HepG2 (cell line): Measurements from ENCODE around the gene UBE4A. TPM values are rescaled to one million over a fixed set of nuclear protein-coding genes. Genes with fewer than 3 reads are reported as not detected.

Experiments
- FOXA3 ChIP-seq: IDR thresholded peaks from 2 replicates; pipeline ENCODE4 v1.6.1; 2016; ENCODE audit warnings: missing genetic modification reagents, missing compliant biosample characterization
- HOXA9 ChIP-seq: sonication (generic); formaldehyde crosslinking; IDR thresholded peaks from 2 replicates; pipeline ENCODE4 v1.8.1; 2022; ENCODE audit warnings: missing genetic modification reagents, mild to moderate bottlenecking, moderate library complexity, borderline replicate concordance
- KDM4B ChIP-seq: sonication (generic); formaldehyde crosslinking; IDR thresholded peaks from 2 replicates; pipeline ENCODE4 v1.4.0; 2020; ENCODE audit warnings: missing genetic modification reagents
- ZFP36L2 ChIP-seq: sonication (generic); formaldehyde crosslinking; IDR thresholded peaks from 2 replicates; pipeline ENCODE4 v1.4.0; 2020; ENCODE audit warnings: missing genetic modification reagents
- ZFX ChIP-seq: sonication (generic); formaldehyde crosslinking; IDR thresholded peaks from 2 replicates; pipeline ENCODE4 v1.4.0; 2020; ENCODE audit warnings: mild to moderate bottlenecking, low read depth, missing genetic modification reagents, moderate library complexity
- ZNF17 ChIP-seq: sonication (generic); formaldehyde crosslinking; IDR thresholded peaks from 2 replicates; pipeline ENCODE4 v1.5.0; 2020; ENCODE audit warnings: mild to moderate bottlenecking, missing genetic modification reagents
- ZNF350 ChIP-seq: sonication (generic); formaldehyde crosslinking; IDR thresholded peaks from 2 replicates; pipeline ENCODE4 v1.4.0; 2020; ENCODE audit warnings: mild to moderate bottlenecking, low read depth, missing genetic modification reagents, borderline replicate concordance
- polyA plus RNA-seq, 8 experiments: library from polyadenylated mRNA; depleted of rRNA in 3 of 8; stranded (reverse) in 7 of 8; unstranded in 1 of 8; fragments of >200 nt; fragmentation: Illumina TruSeq in 4 of 8; extraction: Trizol in 4 of 8; gene quantifications; 2 replicates each; pipeline versions ENCODE4 v1.2.1 to v1.2.3, GENCODE V29; 2011 to 2016; ENCODE audit warnings: low read depth in 4 of 8, missing spikeins in 1 of 8, mixed read lengths in 1 of 8; ENCODE audit not compliant: insufficient read depth in 1 of 8
- total RNA-seq, 5 experiments: library from RNA; depleted of rRNA; stranded (reverse); fragments of >200 nt; fragmentation: Illumina TruSeq; extraction: Trizol; gene quantifications; 2 replicates each; pipeline ENCODE4 v1.2.3, GENCODE V29; 2016; ENCODE audit warnings: low read depth in 1 of 5
- TF ChIP-seq, protein P1 (sequence below): sonication (generic); formaldehyde crosslinking; IDR thresholded peaks from 2 replicates; pipeline ENCODE4 v1.4.0; 2020; ENCODE audit warnings: missing genetic modification reagents
- TF ChIP-seq, protein P2 (sequence below): sonication (generic); formaldehyde crosslinking; IDR thresholded peaks from 2 replicates; pipeline ENCODE4 v1.8.0; 2022; ENCODE audit warnings: missing genetic modification reagents, mild to moderate bottlenecking, borderline replicate concordance
- TF ChIP-seq, protein P3 (sequence below): sonication (generic); formaldehyde crosslinking; IDR thresholded peaks from 2 replicates; pipeline ENCODE4 v1.9.0; 2021; ENCODE audit warnings: missing genetic modification reagents, borderline replicate concordance
- TF ChIP-seq, protein P4 (sequence below): sonication (generic); formaldehyde crosslinking; IDR thresholded peaks from 2 replicates; pipeline ENCODE4 v1.5.1; 2020; ENCODE audit warnings: missing genetic modification reagents, mild to moderate bottlenecking, borderline replicate concordance

UBE4A gene
- total and polyA plus RNA-seq, 2 of the 13 experiments (the other 11 are each of a cell fraction or from before 2014, with no cell fraction given), result 15.1 to 32.7 TPM

DNA sequence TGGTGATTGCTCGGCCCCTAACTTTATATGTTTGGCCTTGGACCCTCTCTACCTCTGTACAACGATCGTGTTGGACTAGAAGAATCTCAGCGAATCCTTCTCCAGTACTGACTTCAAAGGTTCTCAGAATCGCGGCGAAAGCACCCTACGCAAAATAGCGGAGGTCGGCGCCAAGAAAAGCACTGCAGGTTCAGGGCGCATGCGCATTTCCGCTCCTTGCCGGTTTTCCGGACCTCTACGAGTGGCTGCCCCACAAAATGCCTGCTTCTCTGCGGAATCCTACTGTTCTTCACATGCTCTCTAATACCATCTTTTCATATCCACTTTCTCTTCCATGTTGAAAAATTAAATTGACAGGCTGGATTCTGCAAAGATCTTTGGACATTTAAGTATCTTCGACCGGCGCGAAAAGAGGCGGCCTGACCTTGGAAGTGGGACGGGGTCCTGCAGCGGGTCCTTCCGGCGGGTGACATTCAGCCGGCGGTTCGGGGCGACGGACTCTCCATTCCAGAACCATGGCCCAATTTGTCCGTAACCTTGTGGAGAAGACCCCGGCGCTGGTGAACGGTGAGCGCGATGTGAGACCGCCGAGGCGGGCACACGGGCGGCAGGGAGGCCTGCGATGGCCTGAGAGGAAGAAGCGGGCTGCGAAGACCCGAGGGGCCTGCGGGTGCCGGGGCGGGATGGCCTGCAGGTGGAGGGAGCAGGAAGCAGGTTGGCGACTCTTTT lies 41.9 kb downstream of the UBE4A start, which contains the start of gene ATP5MG (continued):
- TF ChIP-seq, protein P1, sequence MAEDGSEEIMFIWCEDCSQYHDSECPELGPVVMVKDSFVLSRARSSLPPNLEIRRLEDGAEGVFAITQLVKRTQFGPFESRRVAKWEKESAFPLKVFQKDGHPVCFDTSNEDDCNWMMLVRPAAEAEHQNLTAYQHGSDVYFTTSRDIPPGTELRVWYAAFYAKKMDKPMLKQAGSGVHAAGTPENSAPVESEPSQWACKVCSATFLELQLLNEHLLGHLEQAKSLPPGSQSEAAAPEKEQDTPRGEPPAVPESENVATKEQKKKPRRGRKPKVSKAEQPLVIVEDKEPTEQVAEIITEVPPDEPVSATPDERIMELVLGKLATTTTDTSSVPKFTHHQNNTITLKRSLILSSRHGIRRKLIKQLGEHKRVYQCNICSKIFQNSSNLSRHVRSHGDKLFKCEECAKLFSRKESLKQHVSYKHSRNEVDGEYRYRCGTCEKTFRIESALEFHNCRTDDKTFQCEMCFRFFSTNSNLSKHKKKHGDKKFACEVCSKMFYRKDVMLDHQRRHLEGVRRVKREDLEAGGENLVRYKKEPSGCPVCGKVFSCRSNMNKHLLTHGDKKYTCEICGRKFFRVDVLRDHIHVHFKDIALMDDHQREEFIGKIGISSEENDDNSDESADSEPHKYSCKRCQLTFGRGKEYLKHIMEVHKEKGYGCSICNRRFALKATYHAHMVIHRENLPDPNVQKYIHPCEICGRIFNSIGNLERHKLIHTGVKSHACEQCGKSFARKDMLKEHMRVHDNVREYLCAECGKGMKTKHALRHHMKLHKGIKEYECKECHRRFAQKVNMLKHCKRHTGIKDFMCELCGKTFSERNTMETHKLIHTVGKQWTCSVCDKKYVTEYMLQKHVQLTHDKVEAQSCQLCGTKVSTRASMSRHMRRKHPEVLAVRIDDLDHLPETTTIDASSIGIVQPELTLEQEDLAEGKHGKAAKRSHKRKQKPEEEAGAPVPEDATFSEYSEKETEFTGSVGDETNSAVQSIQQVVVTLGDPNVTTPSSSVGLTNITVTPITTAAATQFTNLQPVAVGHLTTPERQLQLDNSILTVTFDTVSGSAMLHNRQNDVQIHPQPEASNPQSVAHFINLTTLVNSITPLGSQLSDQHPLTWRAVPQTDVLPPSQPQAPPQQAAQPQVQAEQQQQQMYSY (CRISPR knock-in tag), result no peak
- TF ChIP-seq KDM4B, result 0 out of 2 replicates have a peak, but pooled peaks have one; percentile 63
- TF ChIP-seq HOXA9 (CRISPR knock-in tag), result no peak
- no peak for TF ChIP-seq ZFP36L2 (CRISPR knock-in tag)
- 0 out of 2 replicates have a peak, but pooled peaks have one; percentile 4 for TF ChIP-seq FOXA3 (CRISPR knock-in tag)
- peak; percentile 96 for TF ChIP-seq ZFX (CRISPR knock-in tag)
- TF ChIP-seq, protein P2, sequence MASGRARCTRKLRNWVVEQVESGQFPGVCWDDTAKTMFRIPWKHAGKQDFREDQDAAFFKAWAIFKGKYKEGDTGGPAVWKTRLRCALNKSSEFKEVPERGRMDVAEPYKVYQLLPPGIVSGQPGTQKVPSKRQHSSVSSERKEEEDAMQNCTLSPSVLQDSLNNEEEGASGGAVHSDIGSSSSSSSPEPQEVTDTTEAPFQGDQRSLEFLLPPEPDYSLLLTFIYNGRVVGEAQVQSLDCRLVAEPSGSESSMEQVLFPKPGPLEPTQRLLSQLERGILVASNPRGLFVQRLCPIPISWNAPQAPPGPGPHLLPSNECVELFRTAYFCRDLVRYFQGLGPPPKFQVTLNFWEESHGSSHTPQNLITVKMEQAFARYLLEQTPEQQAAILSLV (CRISPR knock-in tag), result no peak
- TF ChIP-seq ZNF350 (CRISPR knock-in tag), result peak; percentile 86; the same call in 1 of the 2 replicates
- TF ChIP-seq ZNF17 (CRISPR knock-in tag), result no peak
- TF ChIP-seq, protein P3, sequence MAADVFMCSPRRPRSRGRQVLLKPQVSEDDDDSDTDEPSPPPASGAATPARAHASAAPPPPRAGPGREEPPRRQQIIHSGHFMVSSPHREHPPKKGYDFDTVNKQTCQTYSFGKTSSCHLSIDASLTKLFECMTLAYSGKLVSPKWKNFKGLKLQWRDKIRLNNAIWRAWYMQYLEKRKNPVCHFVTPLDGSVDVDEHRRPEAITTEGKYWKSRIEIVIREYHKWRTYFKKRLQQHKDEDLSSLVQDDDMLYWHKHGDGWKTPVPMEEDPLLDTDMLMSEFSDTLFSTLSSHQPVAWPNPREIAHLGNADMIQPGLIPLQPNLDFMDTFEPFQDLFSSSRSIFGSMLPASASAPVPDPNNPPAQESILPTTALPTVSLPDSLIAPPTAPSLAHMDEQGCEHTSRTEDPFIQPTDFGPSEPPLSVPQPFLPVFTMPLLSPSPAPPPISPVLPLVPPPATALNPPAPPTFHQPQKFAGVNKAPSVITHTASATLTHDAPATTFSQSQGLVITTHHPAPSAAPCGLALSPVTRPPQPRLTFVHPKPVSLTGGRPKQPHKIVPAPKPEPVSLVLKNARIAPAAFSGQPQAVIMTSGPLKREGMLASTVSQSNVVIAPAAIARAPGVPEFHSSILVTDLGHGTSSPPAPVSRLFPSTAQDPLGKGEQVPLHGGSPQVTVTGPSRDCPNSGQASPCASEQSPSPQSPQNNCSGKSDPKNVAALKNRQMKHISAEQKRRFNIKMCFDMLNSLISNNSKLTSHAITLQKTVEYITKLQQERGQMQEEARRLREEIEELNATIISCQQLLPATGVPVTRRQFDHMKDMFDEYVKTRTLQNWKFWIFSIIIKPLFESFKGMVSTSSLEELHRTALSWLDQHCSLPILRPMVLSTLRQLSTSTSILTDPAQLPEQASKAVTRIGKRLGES (CRISPR knock-in tag), result no peak
- TF ChIP-seq, protein P4, sequence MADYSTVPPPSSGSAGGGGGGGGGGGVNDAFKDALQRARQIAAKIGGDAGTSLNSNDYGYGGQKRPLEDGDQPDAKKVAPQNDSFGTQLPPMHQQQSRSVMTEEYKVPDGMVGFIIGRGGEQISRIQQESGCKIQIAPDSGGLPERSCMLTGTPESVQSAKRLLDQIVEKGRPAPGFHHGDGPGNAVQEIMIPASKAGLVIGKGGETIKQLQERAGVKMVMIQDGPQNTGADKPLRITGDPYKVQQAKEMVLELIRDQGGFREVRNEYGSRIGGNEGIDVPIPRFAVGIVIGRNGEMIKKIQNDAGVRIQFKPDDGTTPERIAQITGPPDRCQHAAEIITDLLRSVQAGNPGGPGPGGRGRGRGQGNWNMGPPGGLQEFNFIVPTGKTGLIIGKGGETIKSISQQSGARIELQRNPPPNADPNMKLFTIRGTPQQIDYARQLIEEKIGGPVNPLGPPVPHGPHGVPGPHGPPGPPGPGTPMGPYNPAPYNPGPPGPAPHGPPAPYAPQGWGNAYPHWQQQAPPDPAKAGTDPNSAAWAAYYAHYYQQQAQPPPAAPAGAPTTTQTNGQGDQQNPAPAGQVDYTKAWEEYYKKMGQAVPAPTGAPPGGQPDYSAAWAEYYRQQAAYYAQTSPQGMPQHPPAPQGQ (CRISPR knock-in tag), result no peak
